GM12892 (cell line): ENCODE measurements around the gene ZNF185.

Experiments
- POLR2A ChIP-seq: IDR thresholded peaks from 2 replicates; pipeline ENCODE4 v1.6.1; 2011; ENCODE audit warnings: low read depth, low read length, control low read depth
- POLR2AphosphoS5 ChIP-seq: IDR thresholded peaks from 2 replicates; pipeline ENCODE4 v1.6.1; 2011; ENCODE audit warnings: low read depth, low read length, control low read depth
- TAF1 ChIP-seq: IDR thresholded peaks from 2 replicates; pipeline ENCODE4 v1.6.1; 2011; ENCODE audit warnings: low read depth, mild to moderate bottlenecking, control low read depth, low read length, borderline replicate concordance

DNA sequence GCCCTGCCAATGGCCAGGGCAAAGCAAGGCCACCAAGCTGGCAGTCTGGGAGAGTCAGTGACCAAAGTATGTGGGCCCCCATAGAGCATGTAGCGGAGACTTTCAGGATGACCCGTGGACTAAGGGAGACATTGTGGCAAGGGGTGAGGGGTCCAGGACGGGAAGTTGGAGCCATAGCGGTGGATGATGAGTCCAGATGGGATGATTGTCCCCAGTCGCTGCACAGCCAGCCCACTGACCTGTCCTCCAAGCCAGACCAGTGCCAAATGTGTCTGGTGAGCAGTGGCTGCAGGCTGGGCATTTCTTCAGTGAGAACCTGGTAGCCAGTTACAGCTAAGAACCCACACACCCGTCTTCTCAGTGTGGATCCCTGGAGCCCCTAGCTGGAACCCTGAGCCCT, 34.3 kb downstream of the ZNF185 start:
- TF ChIP-seq POLR2A: no peak
- TF ChIP-seq POLR2AphosphoS5: no peak
- no peak for TF ChIP-seq TAF1
